ENCODE data around the gene LRRC19.

LRRC19 gene

GRCh38 chr9:26955921-26956859 is 49.3 kb downstream of the LRRC19 start, which contains the start of gene IFT74:
TSS of gene IFT74 (plus strand) at chr9:26956412. CDS start at chr9:26961968, 5,556 bp downstream.
- DNase-seq = peak; percentile 99

- no peak for DNase-seq
Observed at GRCh38 chr9:26955222-26955903, 50.1 kb downstream of the LRRC19 start.

DNA sequence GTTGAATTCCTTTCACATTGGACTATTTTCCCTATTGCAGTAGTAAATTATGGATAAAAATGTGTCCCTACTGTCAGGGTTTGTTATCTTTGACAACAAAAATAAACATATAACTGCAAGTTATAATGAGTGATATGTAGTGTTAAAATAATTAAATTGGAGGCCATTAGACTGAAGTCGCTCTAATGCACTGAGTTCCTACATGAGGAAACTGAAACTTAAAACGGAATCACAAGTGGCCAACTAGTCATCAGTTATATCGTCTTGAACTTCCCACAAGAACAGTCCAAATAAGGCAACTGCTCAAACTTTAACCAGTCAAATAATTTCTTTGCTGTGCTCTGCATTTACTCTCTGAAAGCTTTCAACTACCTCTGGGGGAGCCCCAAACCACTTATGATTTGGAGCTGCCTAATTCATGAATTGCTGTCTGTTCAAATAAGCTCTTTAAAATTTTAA is 51.4 kb downstream of the LRRC19 start:
- DNase-seq = no peak

GRCh38 chr9:26951794-26952193 is 53.7 kb downstream of the LRRC19 start:
- peak; percentile 34 for DNase-seq

DNA sequence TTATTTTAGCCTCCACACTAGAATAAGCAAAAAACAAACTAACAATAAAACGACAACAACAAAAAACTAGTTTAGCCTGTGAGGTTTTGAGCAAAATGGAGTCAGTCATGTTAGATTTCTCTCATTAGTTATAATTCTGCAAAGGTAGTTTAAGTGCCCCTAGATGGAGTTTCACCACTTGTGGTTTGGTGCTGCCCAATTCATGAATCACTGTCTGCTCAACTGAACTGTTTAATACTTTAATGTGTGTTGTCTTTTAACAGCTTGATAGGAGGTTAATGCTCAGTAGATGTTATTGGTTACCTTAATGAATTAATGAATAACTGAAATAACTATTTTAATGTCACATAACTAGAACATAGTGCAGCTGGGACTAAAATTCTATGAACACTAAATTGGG is 55.0 kb downstream of the LRRC19 start:
- DNase-seq = no peak

DNA sequence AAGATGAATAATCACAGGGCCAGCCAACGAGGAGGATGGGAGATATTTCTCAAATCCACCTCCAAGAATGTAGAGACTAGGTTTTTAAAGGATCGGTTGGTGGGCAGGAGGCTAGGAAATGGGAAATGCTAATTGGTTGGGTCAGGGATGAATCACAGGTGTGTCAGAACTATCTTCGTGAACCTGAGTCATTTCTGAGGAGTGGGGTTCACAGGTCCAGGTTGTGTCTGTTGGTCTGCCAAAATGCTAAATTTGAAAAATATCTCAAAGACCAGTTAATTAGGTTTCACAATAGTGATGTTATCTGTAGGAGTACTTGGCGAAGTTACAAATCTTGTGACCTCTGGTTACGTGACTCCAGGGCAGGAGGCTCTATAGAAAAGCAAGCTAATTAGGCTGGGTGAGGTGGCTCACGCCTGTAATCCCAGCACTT is 55.8 kb downstream of the LRRC19 start:
- DNase-seq = no peak

- no peak for DNase-seq
Observed at GRCh38 chr9:26947736-26948135, 57.7 kb downstream of the LRRC19 start.

- DNase-seq = peak; percentile 93
Observed at GRCh38 chr9:26946753-26947727, 58.4 kb downstream of the LRRC19 start, which contains the start of gene PLAA. TSS of gene PLAA (minus strand) at chr9:26947242. CDS start at chr9:26947045, 197 bp downstream.

DNA sequence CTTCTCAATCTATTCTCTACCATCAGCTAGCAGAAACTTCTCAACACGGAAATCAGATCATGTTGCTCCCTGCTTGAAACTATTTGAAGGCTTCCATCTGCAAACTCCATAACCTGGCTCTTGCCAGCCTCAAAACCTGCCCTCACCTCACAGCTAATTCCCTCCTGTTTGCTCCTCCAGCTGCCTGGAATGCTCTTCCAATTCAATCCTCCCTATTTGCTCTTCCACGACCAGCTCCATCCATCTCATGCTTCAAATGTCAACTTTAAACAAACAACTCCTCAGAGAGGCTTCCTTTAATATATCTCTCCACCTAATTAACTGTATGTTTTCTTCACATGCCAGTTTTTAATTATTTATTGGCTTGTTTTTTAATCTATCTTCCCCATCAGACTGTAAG is 59.9 kb downstream of the LRRC19 start:
- no peak for DNase-seq
